CD4-positive, alpha-beta T cell (primary cell): ENCODE measurements around the gene JAKMIP2. TPM values are rescaled to one million over a fixed set of nuclear protein-coding genes. Genes with fewer than 3 reads are reported as not detected.
A peak's percentile ranks its signal among the peaks of the same experiment; 100 is the strongest.

Source experiments
- ATAC-seq: fragments of 200-7000 bp; cut with Tn5 transposase; one replicate; pipeline ENCODE4 v1.10.0; 2022; ENCODE audit warnings: mild to moderate bottlenecking; ENCODE audit not compliant: poor library complexity
- CTCF ChIA-PET: fragments of 350-600 bp; sonication (Branson Sonifier 250); formaldehyde crosslinking; loops from one replicate; lab custom pipeline; 2021; ENCODE audit warnings: antibody characterized with exemption, inconsistent platforms; lab: Charles Lee
- POLR2A ChIA-PET: fragments of 350-600 bp; sonication (Branson Sonifier 250); formaldehyde crosslinking; loops from one replicate; lab custom pipeline; 2021; ENCODE audit warnings: antibody characterized with exemption, inconsistent platforms; lab: Charles Lee
- DNase-seq, 14 experiments: peaks; one replicate each; pipeline ENCODE4 v3.0.0-alpha.2; 2013 to 2020; ENCODE audit warnings: mixed read lengths in 2 of 14
- H3K27ac ChIP-seq, 2 donors: one replicate each; pipeline versions ENCODE4 v1.5.1 to v1.7.0; 2013; ENCODE audit warnings: low read length in 2 of 2, low read depth in 1 of 2, mild to moderate bottlenecking in 1 of 2
- H3K27me3 ChIP-seq, 2 experiments: 1 replicate in 1 of 2; 2 replicates in 1 of 2; pipeline versions ENCODE4 v1.6.1 to v1.7.0; 2013; ENCODE audit warnings: low read length in 2 of 2, control low read depth in 1 of 2, mild to moderate bottlenecking in 1 of 2, moderate library complexity in 1 of 2; ENCODE audit not compliant: insufficient read depth in 2 of 2, control insufficient read depth in 1 of 2
- H3K36me3 ChIP-seq: one replicate; pipeline ENCODE4 v1.6.1; 2013; ENCODE audit warnings: low read length, control low read depth; ENCODE audit not compliant: insufficient read depth
- H3K4me1 ChIP-seq: one replicate; pipeline ENCODE4 v1.6.1; 2013; ENCODE audit warnings: low read length, control low read depth; ENCODE audit not compliant: insufficient read depth
- H3K4me3 ChIP-seq: one replicate; pipeline ENCODE4 v1.5.1; 2013; ENCODE audit warnings: mild to moderate bottlenecking, low read length, moderate library complexity
- H3K9me3 ChIP-seq, 2 experiments: 1 replicate in 1 of 2; 2 replicates in 1 of 2; pipeline versions ENCODE4 v1.6.1 to v1.7.0; 2013; ENCODE audit warnings: low read length in 2 of 2, mild to moderate bottlenecking in 2 of 2, control low read depth in 1 of 2, moderate library complexity in 1 of 2; ENCODE audit not compliant: control insufficient read depth in 1 of 2, insufficient read depth in 1 of 2
- H3K27ac Mint-ChIP-seq: one replicate; pipeline ENCODE4 v1.8.0; 2020; ENCODE audit warnings: mixed read lengths
- H3K27me3 Mint-ChIP-seq: one replicate; pipeline ENCODE4 v1.8.0; 2021; ENCODE audit warnings: mixed read lengths
- H3K36me3 Mint-ChIP-seq: one replicate; pipeline ENCODE4 v1.8.0; 2021; ENCODE audit warnings: low read depth, mixed read lengths
- H3K4me1 Mint-ChIP-seq: one replicate; pipeline ENCODE4 v1.8.0; 2021; ENCODE audit warnings: low read depth, mixed read lengths
- H3K4me3 Mint-ChIP-seq: one replicate; pipeline ENCODE4 v1.8.0; 2020; ENCODE audit warnings: mild to moderate bottlenecking, mixed read lengths
- H3K9me3 Mint-ChIP-seq: one replicate; pipeline ENCODE4 v1.8.0; 2020; ENCODE audit warnings: mixed read lengths
- CTCF ChIP-seq: fragments of 200-600 bp; IDR thresholded peaks from one replicate; pipeline ENCODE4 v1.8.0; 2022; ENCODE audit warnings: antibody characterized with exemption, mild to moderate bottlenecking
- intact Hi-C, 2 experiments: fragments of 100-400 bp; cut with DNase I in 1 of 2; cut with micrococcal nuclease in 1 of 2; formaldehyde crosslinking; loops; one replicate each; pipeline versions ENCODE4 v1.15.1 to v1.9.0; 2023 to 2025; cut with DNase I, micrococcal nuclease
- total RNA-seq, 174 experiments: library from RNA in 2 of 174; stranded (reverse) in 2 of 174; gene quantifications; one replicate each; pipeline ENCODE4 v1.2.3 and lab custom pipeline; 2021 to 2026

Gene JAKMIP2
- total RNA-seq, 2 experiments from 2014 or later = 0.74 to 1.3 TPM

DNA sequence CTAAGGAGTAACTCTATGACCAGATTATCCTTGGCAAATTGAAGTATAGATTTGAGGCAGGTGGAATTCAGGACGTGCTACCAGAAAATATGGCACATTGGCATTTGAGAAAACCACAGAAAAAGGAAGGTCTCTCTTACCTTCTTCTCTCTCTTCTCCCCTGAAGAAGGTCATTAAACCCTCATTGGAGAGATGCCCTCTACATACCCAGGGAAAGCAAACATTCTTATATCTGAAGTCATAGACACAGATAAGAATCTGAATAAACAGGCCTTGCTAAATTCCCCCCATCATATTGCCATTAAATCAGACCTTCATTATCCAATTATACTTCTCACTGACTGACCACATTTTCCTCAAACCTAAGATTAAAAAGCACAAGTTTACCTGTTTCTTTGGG lies 31.2 kb upstream of the JAKMIP2 start:
- ChIA-PET POLR2A (no interaction called here), CTCF (interaction anchor here (1.0 kb wide), 1 partner anchor 9 kb away, joined by 3 read pairs; no protein-coding TSS in a partner anchor)
- H3K27ac ChIP-seq = no peak overlapping the region
- ATAC-seq (no peak), DNase-seq (no peak)
- intact Hi-C loops = no loop called here
- H3K4me3 Mint-ChIP-seq = no peak overlapping the region
- TF ChIP-seq CTCF = no peak
- H3K36me3 Mint-ChIP-seq = no peaks in the 10 kb centered on the region
- no peaks in the 10 kb centered on the region for H3K4me1 ChIP-seq
- no peaks in the 10 kb centered on the region for H3K9me3 ChIP-seq
- H3K36me3 ChIP-seq = no peaks in the 10 kb centered on the region
- no peaks in the 10 kb centered on the region for H3K4me1 Mint-ChIP-seq
- H3K4me3 ChIP-seq = no peak overlapping the region
- no peak overlapping the region for H3K27ac Mint-ChIP-seq
- H3K9me3 Mint-ChIP-seq = no peaks in the 10 kb centered on the region
- no peaks in the 10 kb centered on the region for H3K27me3 Mint-ChIP-seq
- no peaks in the 10 kb centered on the region for H3K27me3 ChIP-seq

- ChIA-PET CTCF (no interaction called here), POLR2A (no interaction called here)
- Histone ChIP-seq H3K27me3 (no peaks in the 10 kb centered on the region), H3K36me3 (no peaks in the 10 kb centered on the region), H3K4me1 (no peaks in the 10 kb centered on the region), H3K9me3 (no peaks in the 10 kb centered on the region), H3K27ac (no peak overlapping the region), H3K4me3 (no peak overlapping the region)
- no peak for ATAC-seq
- Mint-ChIP-seq H3K36me3 (no peaks in the 10 kb centered on the region), H3K27ac (no peak overlapping the region), H3K27me3 (no peaks in the 10 kb centered on the region), H3K4me1 (no peaks in the 10 kb centered on the region), H3K4me3 (no peak overlapping the region), H3K9me3 (no peaks in the 10 kb centered on the region)
- intact Hi-C loops = no loop called here
- no peak for DNase-seq
- no peak for TF ChIP-seq CTCF
These were observed 27.5 kb upstream of the JAKMIP2 start for GRCh38 chr5:147809830-147810666.

DNA sequence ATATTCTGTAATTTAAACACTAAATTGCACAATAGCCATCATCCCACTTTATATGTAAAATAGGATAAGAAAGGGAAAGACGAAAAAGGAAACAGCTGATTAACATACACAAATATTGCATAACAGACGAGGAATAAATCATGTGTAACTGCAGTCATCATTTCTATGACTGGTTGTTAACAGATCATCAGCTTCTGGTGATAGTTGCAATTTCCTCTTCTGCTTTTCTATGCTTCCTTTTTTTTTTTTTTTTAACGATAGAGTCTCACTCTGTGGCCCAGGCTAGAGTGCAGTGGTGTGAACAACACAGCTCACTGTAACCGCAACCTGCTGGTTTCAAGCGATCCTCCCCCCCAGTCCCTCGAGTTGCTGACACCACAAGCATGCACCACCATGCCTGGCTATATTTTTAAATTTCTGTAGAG lies 22.5 kb upstream of the JAKMIP2 start:
- Histone ChIP-seq H3K36me3 (no peaks in the 10 kb centered on the region), H3K27me3 (no peaks in the 10 kb centered on the region), H3K9me3 (no peaks in the 10 kb centered on the region), H3K4me1 (no peaks in the 10 kb centered on the region), H3K27ac (no peak overlapping the region), H3K4me3 (no peak overlapping the region)
- ChIA-PET CTCF (no interaction called here), POLR2A (interaction anchor here (0.6 kb wide), 1 partner anchor 187 kb away, joined by 5 read pairs; no protein-coding TSS in a partner anchor)
- no peaks in the 10 kb centered on the region for H3K36me3 Mint-ChIP-seq
- H3K9me3 Mint-ChIP-seq = no peaks in the 10 kb centered on the region
- ATAC-seq (no peak), DNase-seq (peak in 3 of 14 experiments; percentile 53 to 69 (median 67))
- intact Hi-C loops = no loop called here
- no peaks in the 10 kb centered on the region for H3K27me3 Mint-ChIP-seq
- TF ChIP-seq CTCF = no peak
- H3K27ac Mint-ChIP-seq = no peak overlapping the region
- no peak overlapping the region for H3K4me3 Mint-ChIP-seq
- H3K4me1 Mint-ChIP-seq = no peaks in the 10 kb centered on the region
